Retinal pigment epithelial cell (primary cell): ENCODE results near the gene NUP42.
A peak's percentile ranks its signal among the peaks of the same experiment; 100 is the strongest.

Experiments used
- DNase-seq: peaks from one replicate; pipeline ENCODE4 v3.0.0-alpha.2; 2010; ENCODE audit warnings: low read depth
- H3K4me3 ChIP-seq: 2 replicates; pipeline ENCODE4 v1.5.1; 2011; ENCODE audit warnings: mild to moderate bottlenecking, low read length, control low read depth, moderate library complexity
- CTCF ChIP-seq: conservative IDR thresholded peaks from 2 replicates; pipeline ENCODE4 v1.5.1; 2011; ENCODE audit warnings: low read depth, low read length, control low read depth, inconsistent platforms

Gene NUP42

GRCh38 chr7:23181684-23182553 lies at the start of gene NUP42:
TSS of gene NUP42 (plus strand) at chr7:23182048. CDS start at chr7:23182086, 38 bp downstream.
- DNase-seq: peak; percentile 98
- no peak for TF ChIP-seq CTCF
- peak within 1 kb of the TSS; percentile 86 for H3K4me3 ChIP-seq

- H3K4me3 ChIP-seq: no peak overlapping the region
- no peak for DNase-seq
- TF ChIP-seq CTCF: no peak
Measured at GRCh38 chr7:23133797-23134196, 48.1 kb upstream of the NUP42 start.

GRCh38 chr7:23135755-23136154 lies 46.1 kb upstream of the NUP42 start:
- no peak for DNase-seq
- no peak overlapping the region for H3K4me3 ChIP-seq
- no peak for TF ChIP-seq CTCF

- DNase-seq: no peak
- no peak overlapping the region for H3K4me3 ChIP-seq
- no peak for TF ChIP-seq CTCF
Measured at GRCh38 chr7:23136216-23136615, 45.6 kb upstream of the NUP42 start.

DNA sequence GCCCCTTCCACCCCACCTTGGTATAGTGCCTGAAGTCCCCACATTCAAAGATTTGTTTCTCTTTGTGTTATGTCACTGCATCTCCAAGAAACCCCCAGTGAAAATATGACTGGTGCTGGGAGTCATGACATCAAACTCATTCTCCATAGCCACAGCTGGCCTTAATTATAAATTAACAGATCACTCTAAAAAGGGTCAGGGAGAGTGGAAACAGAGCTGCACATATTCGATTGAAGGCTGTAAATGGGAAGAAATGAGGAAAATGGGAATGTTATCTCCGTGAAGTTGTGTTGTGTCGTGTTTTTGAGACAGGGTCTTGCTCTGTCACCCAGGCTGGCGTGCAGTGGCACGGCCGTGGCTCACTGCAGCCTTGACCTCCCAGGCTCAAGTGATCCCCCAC lies 24.2 kb upstream of the NUP42 start:
- no peak overlapping the region for H3K4me3 ChIP-seq
- TF ChIP-seq CTCF: no peak
- no peak for DNase-seq

- DNase-seq: no peak
- no peak overlapping the region for H3K4me3 ChIP-seq
- no peak for TF ChIP-seq CTCF
Measured at GRCh38 chr7:23158546-23158945, 23.3 kb upstream of the NUP42 start.

DNA sequence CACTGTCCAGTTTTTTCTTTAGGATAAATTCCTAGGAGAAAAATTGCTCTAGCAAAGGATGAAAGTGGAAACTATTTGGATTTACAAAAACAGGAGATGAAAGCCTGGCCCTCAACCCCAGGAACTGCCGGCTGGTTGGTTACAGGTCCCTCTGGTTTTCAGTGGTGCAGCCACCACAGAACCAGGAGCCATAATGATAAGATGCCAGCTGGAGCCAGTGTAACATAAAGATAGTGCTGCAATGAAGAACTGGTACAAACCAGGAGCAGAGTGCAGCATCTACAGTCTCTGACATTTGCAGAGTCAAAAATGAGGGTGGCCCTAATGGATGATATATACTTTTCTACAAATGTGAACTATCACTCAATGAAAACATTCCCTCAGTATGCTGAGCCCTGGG lies 20.4 kb upstream of the NUP42 start:
- DNase-seq: no peak
- TF ChIP-seq CTCF: no peak
- no peak overlapping the region for H3K4me3 ChIP-seq
